Left kidney (tissue), 2 donors: ENCODE results near the gene YAP1. TPM values are rescaled to one million over a fixed set of nuclear protein-coding genes. Genes with fewer than 3 reads are reported as not detected.
"Not testable (repeated sequence)": the region's sequence is repeated elsewhere in the genome, so short reads cannot be mapped to it uniquely, and the experiment has no call there.

Source experiments
- DNase-seq: peaks from one replicate; pipeline ENCODE4 v3.0.0-alpha.2; 2013
- polyA plus RNA-seq: library from polyadenylated mRNA; unstranded; fragments of 120-200 nt; gene quantifications from one replicate; pipeline ENCODE4 v1.2.1, GENCODE V29; 2013; ENCODE audit not compliant: insufficient read length

YAP1 gene
- polyA plus RNA-seq, 1 donor: 221 TPM

DNA sequence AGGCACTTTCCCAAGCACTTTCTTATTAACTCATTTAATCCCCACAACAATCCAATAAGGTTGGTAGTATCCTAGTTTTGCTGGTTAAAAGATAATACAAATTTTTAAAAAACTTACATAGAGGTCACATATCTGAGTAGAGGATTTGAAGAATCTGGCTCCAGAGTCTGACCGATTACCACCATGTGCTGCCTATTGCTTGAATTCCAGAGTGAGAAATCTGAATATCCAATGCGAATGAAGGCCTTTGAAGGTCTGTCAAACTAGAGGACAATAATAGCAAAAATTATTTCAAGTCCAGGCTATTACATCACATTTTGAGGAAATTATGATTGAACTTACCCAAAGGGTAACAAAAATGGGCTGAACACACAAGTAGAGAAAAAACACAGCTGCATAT is 129.2 kb downstream of the YAP1 start:
- DNase-seq: no peak

DNA sequence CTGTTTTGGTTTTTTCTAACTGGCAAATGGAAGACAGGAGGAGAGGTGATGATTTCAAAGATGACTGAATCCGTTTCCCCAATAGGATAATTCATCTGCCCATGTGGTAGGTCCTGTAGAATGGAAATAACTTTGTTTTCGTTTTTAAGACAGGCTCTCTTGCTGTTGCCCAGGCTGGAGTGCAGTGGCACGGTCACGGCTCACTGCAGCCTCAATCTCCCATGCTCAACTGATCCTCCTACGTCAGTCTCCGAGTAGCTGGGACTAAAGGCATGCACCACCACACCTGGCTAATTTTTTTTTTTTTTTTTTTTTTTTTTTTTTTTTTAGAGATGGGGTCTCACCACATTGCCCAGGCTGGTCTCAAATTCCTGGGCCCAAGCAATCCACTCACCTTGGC is 129.7 kb downstream of the YAP1 start:
- DNase-seq: no peak

DNA sequence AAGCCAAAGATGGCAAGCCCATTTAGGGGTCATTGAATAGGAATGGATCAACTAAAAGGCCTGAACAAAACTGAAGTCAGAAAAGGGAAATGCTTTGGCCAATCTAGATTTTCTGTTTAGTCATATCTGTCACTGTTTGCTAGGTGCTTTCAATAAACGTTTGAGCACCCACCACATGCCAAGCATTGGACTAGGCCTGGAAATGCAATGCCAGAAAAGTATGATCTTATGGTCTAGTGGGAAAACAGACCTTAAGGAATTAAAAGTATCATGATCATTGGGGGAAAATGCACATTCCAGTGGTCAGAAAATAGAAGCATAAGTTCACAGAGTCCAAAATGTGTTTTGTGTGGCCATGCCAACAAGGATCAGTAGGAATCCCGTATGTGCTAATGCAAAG is 130.3 kb downstream of the YAP1 start:
- DNase-seq: no peak

DNA sequence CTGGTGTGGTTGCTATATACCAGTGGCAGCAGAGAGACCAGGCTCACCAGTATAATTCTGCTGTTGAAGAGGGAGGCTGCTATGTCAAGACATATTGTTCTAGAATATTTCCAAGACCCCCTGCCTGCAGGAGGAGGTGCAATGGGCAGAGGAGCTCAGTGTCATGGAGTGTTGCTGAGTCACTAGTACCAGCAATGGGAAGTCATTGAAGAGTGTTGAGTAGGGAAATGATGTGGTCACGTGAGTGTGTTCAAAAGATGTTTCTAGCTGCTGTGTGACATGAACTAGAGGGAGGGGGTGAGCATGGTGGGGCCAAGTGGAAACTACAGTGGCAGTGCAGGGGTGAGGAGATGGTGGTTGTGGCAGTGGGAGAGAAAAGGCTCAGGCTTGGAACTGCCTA is 130.8 kb downstream of the YAP1 start:
- DNase-seq: no peak

DNA sequence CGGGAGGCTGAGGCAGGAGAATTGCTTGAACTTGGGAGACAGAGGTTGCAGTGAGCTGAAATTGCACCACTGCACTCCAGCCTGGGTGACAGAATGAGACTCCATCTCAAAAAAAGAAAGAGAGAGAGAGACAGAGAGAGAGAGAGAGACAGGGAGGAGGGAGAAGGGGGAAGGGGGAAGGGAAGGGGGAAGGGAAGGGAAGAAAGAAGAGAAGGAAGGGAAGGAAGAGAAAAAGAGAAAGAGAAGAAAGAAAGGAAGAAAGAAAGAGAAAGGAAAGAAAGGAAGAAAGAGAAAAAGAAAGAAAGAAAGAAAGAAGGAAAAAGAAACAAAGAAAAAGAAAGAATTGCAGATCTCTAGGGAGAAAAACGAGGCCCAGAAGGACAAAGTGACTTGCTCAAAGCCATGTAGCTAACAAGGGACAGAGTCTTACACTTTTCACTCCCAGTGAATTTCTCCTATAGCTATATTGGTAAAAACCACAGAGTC is 133.2 kb downstream of the YAP1 start:
- DNase-seq: no peak

DNA sequence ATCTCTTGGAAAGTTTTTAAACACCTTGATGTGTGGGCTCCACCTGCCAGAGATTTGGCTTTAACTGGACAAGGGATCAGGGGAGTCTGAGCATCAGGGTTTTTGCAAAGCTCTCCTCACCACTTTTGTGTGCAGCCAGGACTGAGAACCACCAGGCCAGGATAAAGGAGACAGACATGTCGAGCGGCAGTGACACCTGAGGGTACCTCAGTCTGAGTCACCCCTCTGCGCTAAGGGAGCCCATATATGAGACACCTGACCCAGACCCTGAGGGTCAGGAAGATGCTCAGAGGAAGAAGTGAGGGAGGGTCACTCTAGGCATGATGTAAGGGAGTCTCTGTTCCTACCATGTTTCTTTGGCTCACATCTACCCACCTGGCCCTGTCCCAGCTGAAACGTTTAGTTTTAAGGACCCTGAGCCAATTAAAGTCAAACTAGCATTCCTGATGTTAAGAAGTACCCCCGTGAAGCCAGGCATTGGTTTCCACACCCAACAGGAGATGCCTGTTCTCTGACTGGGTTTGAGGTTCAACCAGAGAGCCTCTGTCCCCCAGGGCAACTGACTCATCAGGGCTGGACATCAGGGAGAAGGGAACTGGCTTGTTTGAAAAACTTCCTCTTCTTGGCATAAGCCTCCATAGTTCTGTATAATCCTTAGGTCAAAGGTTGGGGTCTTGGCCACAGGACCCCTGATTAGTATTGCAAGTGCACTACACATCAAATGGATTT is 134.6 kb downstream of the YAP1 start:
- no peak for DNase-seq

DNA sequence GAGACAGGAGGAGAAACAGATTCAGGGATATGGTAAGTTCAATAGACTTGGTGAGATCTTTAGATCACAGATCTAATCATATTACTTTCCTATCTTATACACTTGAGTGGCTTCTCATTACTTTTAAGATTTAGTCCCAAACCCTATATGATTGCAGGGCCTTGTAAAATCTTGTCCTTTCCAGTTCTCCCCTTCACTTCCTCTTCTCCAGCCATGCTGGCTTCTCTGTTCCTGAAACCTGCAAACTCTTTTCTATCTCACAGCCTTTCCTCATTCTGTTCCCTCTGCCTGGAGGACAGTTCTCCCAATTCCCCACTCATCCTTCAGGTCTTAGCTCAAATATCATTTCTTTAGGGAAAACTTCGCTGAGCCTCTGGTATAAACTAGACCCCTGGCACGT is 141.2 kb downstream of the YAP1 start:
- no peak for DNase-seq

DNA sequence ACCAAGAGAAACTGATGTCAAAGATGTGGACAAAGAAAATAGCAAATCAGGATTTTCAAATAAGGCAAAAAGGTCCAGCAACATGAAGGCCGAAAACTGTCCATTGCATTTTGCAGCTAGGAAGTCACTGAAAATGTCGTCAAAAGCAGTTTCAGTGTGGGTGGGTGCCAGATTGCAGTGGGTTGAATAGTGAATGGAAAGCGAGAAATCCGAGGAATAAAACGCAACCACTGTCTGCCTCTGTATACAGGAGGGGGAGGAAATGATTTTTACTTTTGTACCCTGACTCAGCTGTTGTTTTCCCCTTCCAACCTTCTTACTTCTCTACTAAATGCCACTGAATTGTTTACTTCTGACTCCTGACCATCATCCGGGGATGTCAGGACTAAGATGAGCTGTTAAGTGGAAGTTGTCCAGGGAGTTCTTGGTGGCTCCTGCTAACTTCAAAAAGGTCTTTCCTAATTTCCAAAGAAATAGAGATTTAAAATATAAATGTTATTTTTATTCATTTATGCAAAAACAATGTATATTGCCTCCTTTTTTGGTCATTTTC is 142.2 kb downstream of the YAP1 start:
- DNase-seq: no peak

DNA sequence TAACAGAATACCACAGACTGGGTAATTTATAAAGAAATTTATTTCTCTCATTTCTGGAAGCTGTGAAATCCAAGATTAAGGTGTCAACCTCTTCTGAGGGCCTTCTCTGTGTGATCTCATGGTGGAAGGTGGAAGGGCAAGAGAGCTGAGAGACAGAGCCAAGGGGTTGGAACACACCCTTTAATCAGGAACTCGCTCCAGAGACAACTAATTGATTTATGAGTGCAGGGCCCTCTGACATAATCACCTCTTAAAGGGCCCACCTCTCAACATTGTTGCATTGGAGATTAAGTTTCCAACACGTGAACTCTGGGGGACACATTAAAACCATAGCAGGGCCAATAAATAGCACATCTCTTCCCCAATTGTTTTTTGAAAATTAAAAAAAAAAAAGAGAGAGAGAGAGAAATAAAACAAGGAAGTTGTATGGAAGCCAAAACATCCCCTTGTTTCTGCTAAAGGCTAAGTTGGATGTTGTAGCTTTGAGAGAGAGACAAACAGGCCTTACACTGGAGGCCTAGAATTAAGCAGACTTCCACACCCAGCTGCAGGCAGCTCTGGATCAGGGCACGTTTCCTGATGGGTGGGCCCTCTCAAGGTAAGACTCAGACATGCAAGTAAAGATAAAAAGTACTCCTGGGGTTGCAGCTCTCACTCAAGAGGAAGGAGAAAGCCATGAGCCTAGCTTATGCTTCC is 142.9 kb downstream of the YAP1 start:
- no peak for DNase-seq

DNA sequence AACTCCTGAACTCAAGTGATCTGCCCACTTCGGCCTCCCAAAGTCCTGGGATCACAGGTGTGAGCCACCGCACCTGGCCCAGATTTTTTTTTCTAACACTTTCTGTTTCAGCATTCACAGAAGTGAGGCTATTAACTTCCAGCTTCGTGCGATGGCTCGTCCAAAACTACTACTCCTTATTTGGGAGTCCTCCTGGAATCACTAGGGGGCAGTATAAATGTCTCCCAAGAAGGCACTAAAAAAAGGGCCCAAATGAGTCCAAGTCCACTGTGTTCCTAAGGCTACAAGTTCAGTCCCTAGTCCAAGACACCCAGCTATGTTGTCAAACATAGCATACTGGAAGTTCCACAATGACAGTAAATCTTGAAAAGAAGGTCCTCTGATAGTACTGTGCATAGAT is 143.8 kb downstream of the YAP1 start:
- DNase-seq: no peak

DNA sequence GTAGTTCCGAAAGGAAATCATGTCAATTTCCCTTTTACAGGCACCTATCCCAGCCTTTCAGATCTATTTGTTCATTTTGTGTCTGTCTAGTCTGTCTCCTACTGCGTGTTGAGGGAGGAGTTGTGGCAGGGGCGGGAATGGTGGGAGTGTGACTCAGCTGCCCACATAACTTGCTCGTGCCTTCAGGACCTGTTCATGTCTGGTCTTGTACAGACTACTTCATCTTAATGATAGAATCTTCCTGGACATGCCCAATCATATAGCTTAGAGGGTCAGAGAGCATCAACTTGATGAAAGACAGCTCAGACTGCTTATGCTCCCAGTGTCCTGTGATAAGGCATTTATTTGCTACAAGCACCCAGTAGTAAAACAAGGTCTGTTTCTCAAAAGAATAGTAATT is 146.0 kb downstream of the YAP1 start:
- no peak for DNase-seq

DNA sequence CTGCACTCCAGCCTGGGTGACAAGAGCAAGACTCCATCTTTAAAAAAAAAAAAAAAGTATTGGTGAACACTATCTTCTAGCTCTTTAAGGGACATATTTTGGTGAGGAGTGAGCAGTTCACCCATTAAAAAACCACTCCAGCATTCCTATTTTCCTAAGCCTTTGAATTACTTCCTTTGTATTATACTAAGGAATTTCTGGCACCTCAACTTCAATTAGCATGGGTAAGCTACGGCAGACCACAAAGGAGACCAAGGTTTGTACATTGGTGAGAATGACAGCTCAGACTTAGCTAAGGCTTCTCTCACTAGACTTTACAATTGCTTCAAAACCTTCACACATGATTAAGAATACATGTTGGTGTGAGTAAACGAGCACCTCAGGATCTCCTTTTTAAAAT is 150.0 kb downstream of the YAP1 start:
- no peak for DNase-seq

DNA sequence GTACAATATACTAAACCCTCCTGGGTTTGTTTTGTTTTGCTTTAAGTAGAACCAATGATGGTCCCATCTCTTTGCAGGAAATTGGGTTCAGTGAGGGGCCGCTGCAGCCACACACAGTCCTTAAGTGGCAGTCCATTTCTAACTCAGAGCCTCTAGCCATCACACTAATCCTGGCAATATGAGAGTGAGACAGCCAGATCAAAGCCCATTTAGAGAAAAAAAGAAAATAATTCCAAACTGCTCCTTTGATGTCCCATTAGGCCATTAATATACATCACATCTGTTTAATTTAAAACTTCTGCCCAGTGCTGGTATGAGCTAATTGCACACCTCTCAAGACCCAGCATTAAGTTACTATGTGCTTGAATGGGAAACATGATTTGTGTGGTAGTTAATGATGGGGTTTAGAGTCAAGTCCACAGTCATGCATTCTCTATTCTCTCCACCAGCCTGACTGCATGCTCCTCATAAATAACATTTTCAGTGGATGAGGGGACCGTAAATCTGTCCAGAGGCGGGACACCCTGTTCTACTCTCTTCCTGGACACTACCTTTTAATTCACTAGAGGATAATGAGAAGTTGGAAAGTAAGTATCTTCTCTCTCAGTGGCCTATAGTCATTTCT is 153.2 kb downstream of the YAP1 start:
- no peak for DNase-seq

DNA sequence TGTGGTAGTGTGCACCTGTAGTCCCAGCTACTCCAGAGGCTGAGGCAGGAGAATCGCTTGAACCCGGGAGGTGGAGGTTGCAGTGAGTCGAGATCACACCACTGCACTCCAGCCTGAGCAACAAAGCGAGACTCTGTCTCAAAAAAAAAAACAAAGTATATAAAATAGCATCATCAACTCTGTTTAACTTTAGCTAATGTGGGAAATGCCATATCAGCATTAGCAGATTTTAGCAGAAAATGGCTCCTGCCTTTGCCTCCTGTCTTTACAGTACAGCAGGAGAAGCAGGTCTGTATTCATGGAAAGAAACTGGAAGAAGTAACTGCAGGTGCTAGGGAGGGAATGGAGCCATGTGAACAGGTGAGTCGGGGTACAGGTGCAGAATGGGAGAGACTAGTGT is 154.5 kb downstream of the YAP1 start:
- DNase-seq: not testable (repeated sequence)

DNA sequence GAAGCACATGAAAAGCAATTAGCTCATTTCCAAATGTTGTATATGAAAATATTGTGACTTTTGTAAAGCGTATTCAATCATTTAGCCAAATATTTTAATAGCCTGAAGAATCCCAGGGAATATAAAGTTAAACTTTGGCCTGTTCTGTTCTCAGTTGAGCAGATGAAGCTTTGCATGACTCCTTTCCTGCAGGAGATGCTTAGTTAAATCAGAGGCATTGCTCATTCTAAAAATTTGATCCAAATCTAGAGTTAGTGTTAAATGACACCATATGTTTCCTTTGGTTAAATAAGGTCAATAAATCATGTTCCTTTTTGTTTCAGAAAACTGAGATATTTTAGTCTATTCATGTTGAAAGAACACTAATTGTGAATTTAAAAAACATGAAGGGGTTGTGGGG is 155.9 kb downstream of the YAP1 start:
- DNase-seq: no peak

DNA sequence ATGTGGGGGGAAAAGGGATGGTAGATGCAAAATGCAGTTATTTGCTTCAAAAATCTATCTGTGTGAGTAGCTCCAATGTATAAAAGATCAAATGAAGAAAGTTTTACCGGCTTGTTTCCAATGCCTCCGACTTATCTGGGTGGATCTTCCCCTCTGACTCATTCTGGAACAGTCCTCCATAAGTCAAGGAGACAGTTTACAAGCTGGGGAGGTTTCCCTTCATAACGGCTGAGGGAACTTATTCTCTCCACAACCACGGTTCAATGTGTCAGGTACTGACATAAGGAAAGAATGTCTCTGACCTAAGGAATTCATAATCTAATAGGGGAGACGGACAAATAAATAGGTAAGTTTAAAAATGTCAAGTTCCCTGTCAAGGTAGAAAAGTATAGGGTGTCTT is 157.4 kb downstream of the YAP1 start:
- DNase-seq: no peak

DNA sequence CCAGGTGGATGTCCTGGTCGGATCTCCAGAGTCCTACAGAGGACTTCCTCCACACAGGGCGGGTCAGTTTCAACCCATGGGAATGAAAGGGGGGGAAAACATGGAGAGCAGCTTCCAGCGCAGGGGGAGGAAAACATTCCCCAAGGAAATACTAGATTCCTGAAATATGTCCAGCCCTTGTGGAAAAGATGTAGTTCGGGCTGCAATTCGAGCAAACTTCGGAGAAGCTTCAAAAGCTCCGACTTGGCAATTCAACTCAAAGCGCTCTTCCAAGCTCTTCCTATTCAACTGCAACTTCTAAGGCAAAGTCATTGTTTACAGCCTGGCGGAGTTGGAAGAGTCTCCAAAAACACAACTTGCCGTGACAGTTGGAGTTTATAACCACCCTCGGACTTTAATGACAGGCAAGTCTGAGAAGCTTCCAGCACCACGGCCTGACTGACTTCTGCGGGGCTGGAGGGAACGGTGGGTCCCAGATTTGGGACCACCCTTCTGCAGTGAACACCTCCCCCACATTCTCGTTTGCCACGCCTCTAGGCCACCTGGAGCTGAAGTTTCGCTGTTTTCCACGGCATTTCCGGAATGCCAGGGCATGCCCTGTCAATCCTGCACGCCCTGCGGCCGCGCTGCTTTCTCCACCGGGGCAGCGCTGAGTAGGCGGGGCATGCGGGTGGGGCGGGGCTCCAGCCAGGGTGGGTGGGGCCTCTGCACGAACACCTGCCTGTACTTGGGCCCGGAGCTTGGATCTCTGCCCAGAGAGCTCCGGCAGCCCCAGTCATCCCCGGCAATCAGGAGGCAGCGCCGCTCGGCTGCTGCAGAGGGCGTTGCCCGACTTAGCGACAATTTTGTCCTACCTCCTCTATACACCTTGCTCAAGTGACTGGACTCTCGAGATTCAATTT is 158.1 kb downstream of the YAP1 start:
- peak; percentile 82 for DNase-seq

DNA sequence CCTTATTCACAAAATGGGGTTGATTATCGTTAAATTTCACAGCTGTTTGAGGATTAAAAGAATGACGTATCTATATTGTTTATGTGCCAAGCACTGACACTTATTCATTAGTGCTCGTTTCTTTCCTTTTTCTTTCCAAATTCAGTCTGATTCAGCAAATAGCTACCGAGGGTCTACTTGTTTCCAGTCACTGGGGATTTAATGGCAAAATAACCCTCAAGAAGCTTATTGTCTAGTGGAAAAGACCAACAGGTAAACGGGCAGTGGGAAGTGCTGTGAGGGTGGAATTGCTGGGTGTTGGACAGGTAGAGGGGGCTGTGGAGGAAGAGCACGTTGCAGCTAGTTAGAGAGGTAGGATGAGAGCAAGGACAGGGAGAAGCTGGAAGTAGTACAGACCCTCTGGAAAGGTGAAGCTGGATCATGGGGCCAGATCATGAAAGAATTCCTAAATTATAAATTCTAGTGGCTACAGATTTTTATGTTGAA is 158.8 kb downstream of the YAP1 start:
- no peak for DNase-seq

DNA sequence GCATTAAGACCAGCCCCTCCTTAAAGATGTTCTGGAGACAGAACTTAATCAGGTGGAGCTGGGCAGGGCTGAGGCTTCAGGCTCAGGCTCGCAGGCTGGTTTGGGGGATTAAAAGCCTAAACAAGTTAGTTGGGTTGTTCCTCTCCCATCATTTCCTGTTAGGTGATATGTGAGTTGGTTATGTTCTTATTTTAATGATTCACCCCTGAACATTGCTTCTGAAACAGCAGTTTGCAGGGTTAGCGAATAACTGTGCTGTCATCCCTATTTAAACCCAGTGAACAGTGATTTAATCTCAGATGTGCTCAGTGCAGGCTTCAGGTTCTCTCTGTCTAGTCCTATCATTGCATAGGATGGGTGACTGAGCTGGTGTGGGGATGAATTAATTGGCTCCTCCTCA is 159.7 kb downstream of the YAP1 start:
- DNase-seq: no peak

DNA sequence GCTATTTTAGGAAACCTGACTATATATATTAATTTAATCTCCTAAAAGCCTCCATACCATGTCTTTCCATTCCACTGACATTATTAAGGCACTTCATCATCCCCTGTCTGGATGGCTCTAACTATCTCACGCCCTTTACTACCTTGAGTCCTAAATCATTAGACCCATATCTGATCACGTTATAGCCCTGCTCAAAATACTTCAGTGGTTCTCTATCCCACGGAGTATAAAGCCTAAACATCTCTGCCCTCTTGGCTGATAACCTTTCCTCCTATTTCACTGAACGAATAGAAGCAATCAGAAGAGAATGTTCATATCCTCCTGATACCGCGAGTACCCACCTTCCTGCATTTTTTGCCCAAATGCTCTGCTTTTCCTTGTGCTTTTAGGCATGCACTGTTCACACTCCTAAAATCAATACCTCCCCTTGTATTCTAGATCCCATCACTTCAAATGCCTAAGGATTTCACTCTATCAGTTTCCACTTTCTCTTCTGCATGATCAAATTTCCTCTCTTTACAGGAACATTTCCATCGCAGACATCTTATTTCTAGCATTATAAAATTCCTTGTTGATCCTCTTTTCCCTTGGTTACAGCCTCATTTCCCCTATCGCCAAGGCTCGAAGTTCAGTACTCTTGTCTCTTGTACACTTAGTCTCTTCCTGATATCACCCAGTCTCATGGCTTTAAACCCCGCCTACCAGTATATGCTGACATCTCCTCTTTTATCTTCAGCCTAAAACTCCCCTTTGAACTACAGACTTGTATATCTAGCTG is 162.0 kb downstream of the YAP1 start:
- DNase-seq: no peak

DNA sequence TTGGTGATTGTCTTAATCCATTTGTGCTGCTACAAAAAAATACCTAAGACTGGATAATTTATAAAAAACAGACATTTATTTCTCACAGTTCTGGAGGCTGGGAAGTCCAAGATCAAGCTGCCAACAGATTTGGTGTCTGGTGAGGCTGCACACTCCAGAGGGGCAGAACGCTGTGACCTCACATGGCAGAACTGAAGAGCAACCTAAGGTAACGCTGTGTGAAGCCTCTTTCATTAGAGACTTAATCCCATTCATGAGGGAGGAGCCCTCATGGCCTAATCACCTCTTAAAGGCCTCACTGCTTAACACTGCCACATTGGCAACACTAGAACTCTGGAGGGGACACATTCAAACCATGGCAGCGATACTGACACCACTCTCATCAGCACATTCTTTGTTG is 164.4 kb downstream of the YAP1 start:
- DNase-seq: no peak
